ENCODE measurements around the gene PRSS12. TPM values are rescaled to one million over a fixed set of nuclear protein-coding genes. Genes with fewer than 3 reads are reported as not detected.

PRSS12 gene
- total RNA-seq, 1 experiment from 2014 or later = 13.8 TPM

DNA sequence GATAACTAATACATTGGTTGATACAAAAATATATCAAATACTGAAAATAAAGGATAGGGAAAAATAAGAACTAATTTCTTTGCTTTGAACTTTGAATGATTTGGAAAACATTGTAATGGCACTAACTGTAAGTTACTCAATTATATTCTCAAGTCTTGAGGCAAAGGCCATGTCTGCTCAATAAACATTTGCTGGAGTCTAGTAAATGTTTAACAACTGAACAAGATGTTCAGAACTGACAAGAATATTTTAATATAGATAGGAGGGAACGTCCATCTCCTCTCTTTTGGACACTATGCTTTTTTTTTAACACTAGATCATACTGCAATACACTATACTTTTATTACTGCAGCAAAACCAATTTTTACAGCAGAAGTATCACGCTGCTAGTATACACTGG lies 76.2 kb downstream of the PRSS12 start:
- no TSS peak for BruUV-seq (replicated peaks)
- no peak overlapping the region for H3K4me3 ChIP-seq (replicated peaks in 1 of 2; ENCODE audit: low read depth in 1 of 2, low read length in 2 of 2)
- ChIA-PET RAD21 (ENCODE audit: low non-redundant PET in 1 of 2, low total read pairs in 2 of 2, uncharacterized antibody in 2 of 2, unreplicated experiment in 2 of 2) (no interaction called here), CTCF (no interaction called here), POLR2A (no interaction called here)
- H3K27me3 ChIP-seq (ENCODE audit: insufficient read depth, low read length) = no peaks in the 10 kb centered on the region
- intact Hi-C loops (cut with micrococcal nuclease) = no loop called here
- peaks cover 6 to 21% of the 10 kb centered on the region in 2 experiments; a peak in 3 of 4 replicates for H3K4me1 ChIP-seq (ENCODE audit: control insufficient read depth in 1 of 2, insufficient read depth in 2 of 2, low read length in 2 of 2)
- ATAC-seq = no peak
- DNase-seq (ENCODE audit: low read depth, low spot score) = no peak
- no peak overlapping the region for H2AFZ ChIP-seq (ENCODE audit: low read depth, low read length, poor library complexity, severe bottlenecking)
- H3K27ac ChIP-seq (ENCODE audit: low read depth, low read length) = no peak overlapping the region
- peaks cover 4% of the 10 kb centered on the region; the same call in 1 of the 2 replicates for H4K20me1 ChIP-seq (ENCODE audit: insufficient read depth)
- peaks cover 18% of the 10 kb centered on the region for H3K79me2 ChIP-seq (ENCODE audit: insufficient read depth, low read length)
- TF ChIP-seq FOSL1 (IDR thresholded peaks at IDR 0.05; ENCODE audit: low read depth) = no peak
- TF ChIP-seq JUND (IDR thresholded peaks at IDR 0.05) = no peak
- TF ChIP-seq POLR2AphosphoS5 (IDR thresholded peaks at IDR 0.05; ENCODE audit: low read depth, low read length) = no peak
- no peak for TF ChIP-seq EGR1 (IDR thresholded peaks at IDR 0.05; ENCODE audit: low read depth)
- H3K9ac ChIP-seq (ENCODE audit: low read length) = no peak overlapping the region
- H3K9me3 ChIP-seq (ENCODE audit: control insufficient read depth in 1 of 2, insufficient read depth in 1 of 2, low read depth in 1 of 2, low read length in 2 of 2) = no peaks in the 10 kb centered on the region
- H3K36me3 ChIP-seq (ENCODE audit: control insufficient read depth in 1 of 2, insufficient read depth in 2 of 2, low read length in 2 of 2) = peaks cover 5 to 21% of the 10 kb centered on the region in 2 experiments; a peak in 3 of 4 replicates
- H3K9me2 ChIP-seq (ENCODE audit: insufficient read depth) = no peaks in the 10 kb centered on the region
- peak overlapping the region; percentile 95; the same call in 1 of the 2 replicates for H3K4me2 ChIP-seq (ENCODE audit: low read length)

DNA sequence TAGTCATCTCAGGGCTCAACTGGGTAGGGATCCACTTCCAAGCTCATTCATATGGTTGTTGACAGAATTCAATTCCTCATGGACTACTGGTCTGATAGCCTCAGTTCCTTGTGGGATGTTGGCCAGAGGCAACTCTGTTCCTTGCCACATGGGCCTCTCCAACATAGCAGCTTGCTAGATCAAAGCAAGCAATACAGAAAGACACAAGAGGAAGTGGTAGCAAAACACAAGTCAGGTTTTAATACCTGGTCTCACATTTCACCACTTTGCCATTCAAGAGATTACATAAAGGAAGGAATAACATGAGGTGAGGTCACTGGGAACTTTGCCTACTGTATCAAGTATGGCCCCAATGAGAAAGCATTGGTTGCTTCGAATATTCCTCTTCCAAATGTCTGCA lies 79.2 kb downstream of the PRSS12 start:
- BruUV-seq (replicated peaks) = no TSS peak
- ChIA-PET RAD21 (ENCODE audit: low non-redundant PET in 1 of 2, low total read pairs in 2 of 2, uncharacterized antibody in 2 of 2, unreplicated experiment in 2 of 2) (no interaction called here), CTCF (no interaction called here), POLR2A (no interaction called here)
- intact Hi-C loops (cut with micrococcal nuclease) = loop anchor here (5.0 kb wide), 1 partner anchor 1141 kb away; no protein-coding TSS in a partner anchor
- Histone ChIP-seq H3K79me2 (ENCODE audit: insufficient read depth, low read length) (peaks cover 6% of the 10 kb centered on the region), H3K27ac (ENCODE audit: low read depth, low read length) (no peak overlapping the region), H2AFZ (ENCODE audit: low read depth, low read length, poor library complexity, severe bottlenecking) (no peak overlapping the region), H3K4me3 (replicated peaks in 1 of 2; ENCODE audit: low read depth in 1 of 2, low read length in 2 of 2) (no peak overlapping the region), H3K36me3 (ENCODE audit: control insufficient read depth in 1 of 2, insufficient read depth in 2 of 2, low read length in 2 of 2) (no peaks in the 10 kb centered on the region), H3K4me2 (ENCODE audit: low read length) (no peak overlapping the region), H3K4me1 (ENCODE audit: control insufficient read depth in 1 of 2, insufficient read depth in 2 of 2, low read length in 2 of 2) (peaks cover 6 to 9% of the 10 kb centered on the region in 2 experiments; a peak in 3 of 4 replicates), H3K9me2 (ENCODE audit: insufficient read depth) (no peaks in the 10 kb centered on the region), H4K20me1 (ENCODE audit: insufficient read depth) (no peaks in the 10 kb centered on the region), H3K27me3 (ENCODE audit: insufficient read depth, low read length) (no peaks in the 10 kb centered on the region), H3K9me3 (ENCODE audit: control insufficient read depth in 1 of 2, insufficient read depth in 1 of 2, low read depth in 1 of 2, low read length in 2 of 2) (no peaks in the 10 kb centered on the region), H3K9ac (ENCODE audit: low read length) (no peak overlapping the region)
- DNase-seq (ENCODE audit: low read depth, low spot score) = no peak
- ATAC-seq = no peak
- TF ChIP-seq, protein P1, sequence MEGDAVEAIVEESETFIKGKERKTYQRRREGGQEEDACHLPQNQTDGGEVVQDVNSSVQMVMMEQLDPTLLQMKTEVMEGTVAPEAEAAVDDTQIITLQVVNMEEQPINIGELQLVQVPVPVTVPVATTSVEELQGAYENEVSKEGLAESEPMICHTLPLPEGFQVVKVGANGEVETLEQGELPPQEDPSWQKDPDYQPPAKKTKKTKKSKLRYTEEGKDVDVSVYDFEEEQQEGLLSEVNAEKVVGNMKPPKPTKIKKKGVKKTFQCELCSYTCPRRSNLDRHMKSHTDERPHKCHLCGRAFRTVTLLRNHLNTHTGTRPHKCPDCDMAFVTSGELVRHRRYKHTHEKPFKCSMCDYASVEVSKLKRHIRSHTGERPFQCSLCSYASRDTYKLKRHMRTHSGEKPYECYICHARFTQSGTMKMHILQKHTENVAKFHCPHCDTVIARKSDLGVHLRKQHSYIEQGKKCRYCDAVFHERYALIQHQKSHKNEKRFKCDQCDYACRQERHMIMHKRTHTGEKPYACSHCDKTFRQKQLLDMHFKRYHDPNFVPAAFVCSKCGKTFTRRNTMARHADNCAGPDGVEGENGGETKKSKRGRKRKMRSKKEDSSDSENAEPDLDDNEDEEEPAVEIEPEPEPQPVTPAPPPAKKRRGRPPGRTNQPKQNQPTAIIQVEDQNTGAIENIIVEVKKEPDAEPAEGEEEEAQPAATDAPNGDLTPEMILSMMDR (IDR thresholded peaks at IDR 0.05 in 2 of 3, conservative IDR thresholded peaks at IDR 0.05 in 1 of 3; ENCODE audit: borderline replicate concordance in 1 of 3, insufficient read depth in 1 of 3, low read depth in 2 of 3, low read length in 2 of 3) = no peak
- TF ChIP-seq, protein P2, sequence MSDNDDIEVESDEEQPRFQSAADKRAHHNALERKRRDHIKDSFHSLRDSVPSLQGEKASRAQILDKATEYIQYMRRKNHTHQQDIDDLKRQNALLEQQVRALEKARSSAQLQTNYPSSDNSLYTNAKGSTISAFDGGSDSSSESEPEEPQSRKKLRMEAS (IDR thresholded peaks at IDR 0.05) = no peak
- TF ChIP-seq EZH2phosphoT487 (IDR thresholded peaks at IDR 0.05; ENCODE audit: borderline replicate concordance) = no peak
- no peak for TF ChIP-seq POLR2AphosphoS5 (IDR thresholded peaks at IDR 0.05; ENCODE audit: low read depth, low read length)
- TF ChIP-seq YY1 (IDR thresholded peaks at IDR 0.05; ENCODE audit: extremely low read depth, insufficient replicate concordance, low read depth, low read length) = no peak
- no peak for TF ChIP-seq FOSL1 (IDR thresholded peaks at IDR 0.05; ENCODE audit: low read depth)
- TF ChIP-seq SRF (IDR thresholded peaks at IDR 0.05; ENCODE audit: low read depth) = no peak
- TF ChIP-seq, protein P3, sequence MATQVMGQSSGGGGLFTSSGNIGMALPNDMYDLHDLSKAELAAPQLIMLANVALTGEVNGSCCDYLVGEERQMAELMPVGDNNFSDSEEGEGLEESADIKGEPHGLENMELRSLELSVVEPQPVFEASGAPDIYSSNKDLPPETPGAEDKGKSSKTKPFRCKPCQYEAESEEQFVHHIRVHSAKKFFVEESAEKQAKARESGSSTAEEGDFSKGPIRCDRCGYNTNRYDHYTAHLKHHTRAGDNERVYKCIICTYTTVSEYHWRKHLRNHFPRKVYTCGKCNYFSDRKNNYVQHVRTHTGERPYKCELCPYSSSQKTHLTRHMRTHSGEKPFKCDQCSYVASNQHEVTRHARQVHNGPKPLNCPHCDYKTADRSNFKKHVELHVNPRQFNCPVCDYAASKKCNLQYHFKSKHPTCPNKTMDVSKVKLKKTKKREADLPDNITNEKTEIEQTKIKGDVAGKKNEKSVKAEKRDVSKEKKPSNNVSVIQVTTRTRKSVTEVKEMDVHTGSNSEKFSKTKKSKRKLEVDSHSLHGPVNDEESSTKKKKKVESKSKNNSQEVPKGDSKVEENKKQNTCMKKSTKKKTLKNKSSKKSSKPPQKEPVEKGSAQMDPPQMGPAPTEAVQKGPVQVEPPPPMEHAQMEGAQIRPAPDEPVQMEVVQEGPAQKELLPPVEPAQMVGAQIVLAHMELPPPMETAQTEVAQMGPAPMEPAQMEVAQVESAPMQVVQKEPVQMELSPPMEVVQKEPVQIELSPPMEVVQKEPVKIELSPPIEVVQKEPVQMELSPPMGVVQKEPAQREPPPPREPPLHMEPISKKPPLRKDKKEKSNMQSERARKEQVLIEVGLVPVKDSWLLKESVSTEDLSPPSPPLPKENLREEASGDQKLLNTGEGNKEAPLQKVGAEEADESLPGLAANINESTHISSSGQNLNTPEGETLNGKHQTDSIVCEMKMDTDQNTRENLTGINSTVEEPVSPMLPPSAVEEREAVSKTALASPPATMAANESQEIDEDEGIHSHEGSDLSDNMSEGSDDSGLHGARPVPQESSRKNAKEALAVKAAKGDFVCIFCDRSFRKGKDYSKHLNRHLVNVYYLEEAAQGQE (IDR thresholded peaks at IDR 0.05; ENCODE audit: low read depth) = no peak
- TF ChIP-seq ZNF274 (IDR thresholded peaks at IDR 0.05; ENCODE audit: low read depth, low read length) = no peak
- TF ChIP-seq RAD21 (IDR thresholded peaks at IDR 0.05; ENCODE audit: low read depth) = no peak
- no peak for TF ChIP-seq CBX3 (IDR thresholded peaks at IDR 0.05; ENCODE audit: low read depth)
- no peak for TF ChIP-seq EGR1 (IDR thresholded peaks at IDR 0.05; ENCODE audit: low read depth)
- TF ChIP-seq, protein P4, sequence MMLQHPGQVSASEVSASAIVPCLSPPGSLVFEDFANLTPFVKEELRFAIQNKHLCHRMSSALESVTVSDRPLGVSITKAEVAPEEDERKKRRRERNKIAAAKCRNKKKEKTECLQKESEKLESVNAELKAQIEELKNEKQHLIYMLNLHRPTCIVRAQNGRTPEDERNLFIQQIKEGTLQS (IDR thresholded peaks at IDR 0.05) = no peak
